Adrenal gland (tissue), 5 donors: Measurements from ENCODE around the gene GPR137C.

Experiments used
- POLR2A ChIP-seq, 2 donors: fragments of 450-650 bp; IDR thresholded peaks; one replicate each; pipeline ENCODE4 v1.6.1; 2017; ENCODE audit warnings: antibody characterized with exemption in 2 of 2, mild to moderate bottlenecking in 2 of 2, moderate library complexity in 1 of 2
- TF ChIP-seq, protein P1 (sequence below), 6 experiments: fragments of 450-650 bp in 4 of 6; fragments of 200-600 bp in 2 of 6; sonication (generic) in 1 of 6; IDR thresholded peaks; 1 replicate in 5 of 6; 2 replicates in 1 of 6; pipeline versions ENCODE4 v1.5.1 to v1.8.0; 2016 to 2021; ENCODE audit warnings: antibody characterized with exemption in 6 of 6, mild to moderate bottlenecking in 2 of 6, moderate library complexity in 1 of 6
- donor health status: DM: no; HTN: no; CAD: no.

DNA sequence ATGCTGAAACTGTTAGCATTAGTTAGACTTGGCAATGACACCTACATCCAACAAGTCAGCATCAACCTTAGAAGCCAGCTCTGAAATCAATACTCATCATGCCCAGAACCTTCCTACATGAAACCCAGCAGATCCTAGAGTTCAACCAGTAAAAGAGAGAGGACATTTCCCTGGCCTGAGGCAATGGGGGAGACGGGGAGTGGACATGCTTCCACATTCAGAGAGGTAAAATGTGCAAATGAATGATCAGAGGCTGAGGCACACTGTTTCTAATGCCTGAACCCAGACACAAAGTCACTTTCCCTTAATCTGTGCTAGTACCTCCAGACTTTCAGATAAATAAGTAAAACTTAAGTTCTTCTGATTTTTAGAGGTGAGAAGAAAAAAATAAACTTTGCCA is 108.2 kb downstream of the GPR137C start:
- TF ChIP-seq, protein P1, sequence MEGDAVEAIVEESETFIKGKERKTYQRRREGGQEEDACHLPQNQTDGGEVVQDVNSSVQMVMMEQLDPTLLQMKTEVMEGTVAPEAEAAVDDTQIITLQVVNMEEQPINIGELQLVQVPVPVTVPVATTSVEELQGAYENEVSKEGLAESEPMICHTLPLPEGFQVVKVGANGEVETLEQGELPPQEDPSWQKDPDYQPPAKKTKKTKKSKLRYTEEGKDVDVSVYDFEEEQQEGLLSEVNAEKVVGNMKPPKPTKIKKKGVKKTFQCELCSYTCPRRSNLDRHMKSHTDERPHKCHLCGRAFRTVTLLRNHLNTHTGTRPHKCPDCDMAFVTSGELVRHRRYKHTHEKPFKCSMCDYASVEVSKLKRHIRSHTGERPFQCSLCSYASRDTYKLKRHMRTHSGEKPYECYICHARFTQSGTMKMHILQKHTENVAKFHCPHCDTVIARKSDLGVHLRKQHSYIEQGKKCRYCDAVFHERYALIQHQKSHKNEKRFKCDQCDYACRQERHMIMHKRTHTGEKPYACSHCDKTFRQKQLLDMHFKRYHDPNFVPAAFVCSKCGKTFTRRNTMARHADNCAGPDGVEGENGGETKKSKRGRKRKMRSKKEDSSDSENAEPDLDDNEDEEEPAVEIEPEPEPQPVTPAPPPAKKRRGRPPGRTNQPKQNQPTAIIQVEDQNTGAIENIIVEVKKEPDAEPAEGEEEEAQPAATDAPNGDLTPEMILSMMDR (IDR thresholded peaks at IDR 0.05): no peak
- no peak for TF ChIP-seq POLR2A (IDR thresholded peaks at IDR 0.05)
